Measurements from ENCODE around the gene LRRC36.

Gene LRRC36

GRCh38 chr16:67389911-67390815 is 63.5 kb downstream of the LRRC36 start:
- no peak for DNase-seq (ENCODE audit: low spot score)

GRCh38 chr16:67390816-67391423 is 64.3 kb downstream of the LRRC36 start:
- DNase-seq (ENCODE audit: low spot score) = no peak

GRCh38 chr16:67391424-67392300 is 65.0 kb downstream of the LRRC36 start:
- DNase-seq (ENCODE audit: low spot score) = no peak

GRCh38 chr16:67392301-67393059 is 65.9 kb downstream of the LRRC36 start:
- no peak for DNase-seq (ENCODE audit: low spot score)

- peak; percentile 56 for DNase-seq (ENCODE audit: low spot score)
These were observed 66.6 kb downstream of the LRRC36 start, which contains the start of gene TPPP3 for GRCh38 chr16:67393111-67393787. TSS of gene TPPP3 (minus strand) at chr16:67393498. CDS start at chr16:67391111, 2,387 bp downstream.

GRCh38 chr16:67393788-67394154 is 67.2 kb downstream of the LRRC36 start:
- no peak for DNase-seq (ENCODE audit: low spot score)

- no peak for DNase-seq (ENCODE audit: low spot score)
These were observed 67.8 kb downstream of the LRRC36 start for GRCh38 chr16:67394155-67395104.

- no peak for DNase-seq (ENCODE audit: low spot score)
These were observed 68.5 kb downstream of the LRRC36 start for GRCh38 chr16:67395105-67395457.

GRCh38 chr16:67395458-67396158 is 69.0 kb downstream of the LRRC36 start:
- DNase-seq (ENCODE audit: low spot score) = no peak

- DNase-seq (ENCODE audit: low spot score) = no peak
These were observed 69.8 kb downstream of the LRRC36 start for GRCh38 chr16:67396159-67397035.

- DNase-seq (ENCODE audit: low spot score) = no peak
These were observed 70.6 kb downstream of the LRRC36 start for GRCh38 chr16:67397036-67397801.

- no peak for DNase-seq (ENCODE audit: low spot score)
These were observed 71.4 kb downstream of the LRRC36 start for GRCh38 chr16:67397812-67398545.

GRCh38 chr16:67398546-67399217 is 72.1 kb downstream of the LRRC36 start:
- no peak for DNase-seq (ENCODE audit: low spot score)

GRCh38 chr16:67399218-67399733 is 72.7 kb downstream of the LRRC36 start:
- DNase-seq (ENCODE audit: low spot score) = peak; percentile 37

GRCh38 chr16:67399749-67400704 is 73.4 kb downstream of the LRRC36 start:
- DNase-seq (ENCODE audit: low spot score) = no peak
